Adrenal gland (tissue), 12 donors: Measurements from ENCODE around the gene PDGFC. TPM values are rescaled to one million over a fixed set of nuclear protein-coding genes. Genes with fewer than 3 reads are reported as not detected.

Source experiments
- DNase-seq, 7 donors: peaks; one replicate each; pipeline ENCODE4 v3.0.0-alpha.2; 2019 to 2020
- H3K27ac ChIP-seq, 5 donors: fragments of 200-600 bp; sonication (generic) in 4 of 5; 1 replicate in 3 of 5; 2 replicates in 2 of 5; pipeline versions ENCODE4 v1.5.1 to v1.8.0; 2016 to 2020; ENCODE audit warnings: mild to moderate bottlenecking in 1 of 5
- H3K27me3 ChIP-seq: fragments of 200-600 bp; 2 replicates; pipeline ENCODE4 v1.8.0; 2021
- H3K36me3 ChIP-seq, 2 donors: fragments of 200-600 bp; replicated peaks in 1 of 2; 1 replicate in 1 of 2; 2 replicates in 1 of 2; pipeline versions ENCODE4 v1.5.1 to v1.8.0; 2018 to 2022
- H3K4me1 ChIP-seq, 2 donors: fragments of 200-600 bp; replicated peaks in 1 of 2; 1 replicate in 1 of 2; 2 replicates in 1 of 2; pipeline versions ENCODE4 v1.5.1 to v1.8.0; 2018 to 2021
- H3K4me3 ChIP-seq, 4 donors: fragments of 200-600 bp; sonication (generic) in 3 of 4; one replicate each; pipeline ENCODE4 v1.5.1; 2016 to 2018
- H3K9me3 ChIP-seq, 3 donors: fragments of 200-600 bp; sonication (generic) in 1 of 3; replicated peaks in 1 of 3; 1 replicate in 2 of 3; 2 replicates in 1 of 3; pipeline versions ENCODE4 v1.5.1 to v1.8.0; 2016 to 2021
- POLR2A ChIP-seq, 2 donors: fragments of 450-650 bp; IDR thresholded peaks; one replicate each; pipeline ENCODE4 v1.6.1; 2017; ENCODE audit warnings: antibody characterized with exemption in 2 of 2, mild to moderate bottlenecking in 2 of 2, moderate library complexity in 1 of 2
- WGBS, 4 donors: extraction: QIAGEN DNeasy Blood & Tissue Kit in 2 of 4; methylation state at CpG; one replicate each; pipeline versions ENCODE4 v1.1.5 to v1.1.7; 2013 to 2017; 5-methylcytosine and 5-hydroxymethylcytosine counted together
- intact Hi-C, 2 donors: fragments of 100-400 bp; cut with DNase I; formaldehyde crosslinking; loops; one replicate each; pipeline versions ENCODE4 v1.14.1 to v1.15.0; 2022 to 2023
- polyA plus RNA-seq, 3 donors: library from polyadenylated mRNA; stranded (reverse); fragments of 200-250 nt in 2 of 3; fragments of 350-450 nt in 1 of 3; fragmentation: Illumina TruSeq in 1 of 3; extraction: RNeasy Lipid Tissue Mini Kit (QIAGEN cat#74804) in 1 of 3; gene quantifications; one replicate each; pipeline ENCODE4 v1.2.3, GENCODE V29; 2013 to 2014
- total RNA-seq, 9 donors: library from RNA; depleted of rRNA in 4 of 9; stranded (reverse); fragments of >200 nt in 4 of 9; fragments of 120-200 nt in 1 of 9; fragmentation: NEBNext Ultra II Directional in 1 of 9; extraction: Animal tissue kit (Norgen Biotek cat#: 25700) in 1 of 9; gene quantifications; one replicate each; pipeline versions ENCODE4 v1.1.0 to v1.2.4, GENCODE V29; 2013 to 2023
- TF ChIP-seq, protein P1 (sequence below), 6 experiments: fragments of 450-650 bp in 4 of 6; fragments of 200-600 bp in 2 of 6; sonication (generic) in 1 of 6; IDR thresholded peaks; 1 replicate in 5 of 6; 2 replicates in 1 of 6; pipeline versions ENCODE4 v1.5.1 to v1.8.0; 2016 to 2021; ENCODE audit warnings: antibody characterized with exemption in 6 of 6, mild to moderate bottlenecking in 2 of 6, moderate library complexity in 1 of 6
- donor health status: healthy with polysubstance abuse.
- donor health status: Bipolar disorder and iron deficiency.
- donor health status: DM: yes; HTN: yes; CAD: no.
- donor health status: DM: no; HTN: no; CAD: no.
- donor health status: DM: no; HTN: no; CAD: no.
- donor health status: DM: yes; HTN: yes; CAD: no.

PDGFC gene
- total and polyA plus RNA-seq, 12 donors: 6.0 to 77.2 (median 45.4) TPM

DNA sequence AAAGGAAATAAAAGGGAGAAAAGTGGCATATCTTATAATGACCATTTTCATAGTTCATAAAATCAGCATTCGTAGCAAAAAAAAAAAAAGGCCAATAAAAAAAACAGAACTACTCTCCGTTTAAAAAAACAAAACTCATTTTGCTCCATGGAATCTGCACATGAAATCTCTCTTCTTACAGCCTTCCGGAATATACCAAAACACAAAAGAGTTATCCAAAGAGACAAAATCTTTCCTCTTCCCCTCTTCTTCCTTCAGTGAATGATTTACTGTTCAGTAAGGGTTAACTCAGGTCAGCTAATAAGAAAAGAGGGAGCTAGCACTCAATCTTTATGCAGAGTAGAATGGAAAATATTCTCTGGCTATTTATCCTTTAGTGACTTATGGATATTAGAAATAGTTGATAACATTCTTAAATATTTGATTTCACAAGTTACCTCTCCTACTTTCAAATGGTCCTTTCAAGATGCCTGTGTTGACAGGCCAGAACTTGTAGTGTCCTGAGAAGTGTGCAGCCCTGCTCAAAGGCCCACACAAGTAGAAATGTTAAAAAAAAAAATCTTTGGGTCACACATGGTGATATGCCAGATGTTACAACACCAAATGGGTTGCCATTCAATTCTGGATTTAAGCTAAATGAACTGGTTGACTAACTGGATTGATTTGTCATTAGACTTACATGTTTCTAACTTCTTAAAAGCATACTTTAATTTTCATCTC lies 42.1 kb downstream of the PDGFC start:
- no peak for TF ChIP-seq POLR2A (IDR thresholded peaks at IDR 0.05)
- TF ChIP-seq, protein P1, sequence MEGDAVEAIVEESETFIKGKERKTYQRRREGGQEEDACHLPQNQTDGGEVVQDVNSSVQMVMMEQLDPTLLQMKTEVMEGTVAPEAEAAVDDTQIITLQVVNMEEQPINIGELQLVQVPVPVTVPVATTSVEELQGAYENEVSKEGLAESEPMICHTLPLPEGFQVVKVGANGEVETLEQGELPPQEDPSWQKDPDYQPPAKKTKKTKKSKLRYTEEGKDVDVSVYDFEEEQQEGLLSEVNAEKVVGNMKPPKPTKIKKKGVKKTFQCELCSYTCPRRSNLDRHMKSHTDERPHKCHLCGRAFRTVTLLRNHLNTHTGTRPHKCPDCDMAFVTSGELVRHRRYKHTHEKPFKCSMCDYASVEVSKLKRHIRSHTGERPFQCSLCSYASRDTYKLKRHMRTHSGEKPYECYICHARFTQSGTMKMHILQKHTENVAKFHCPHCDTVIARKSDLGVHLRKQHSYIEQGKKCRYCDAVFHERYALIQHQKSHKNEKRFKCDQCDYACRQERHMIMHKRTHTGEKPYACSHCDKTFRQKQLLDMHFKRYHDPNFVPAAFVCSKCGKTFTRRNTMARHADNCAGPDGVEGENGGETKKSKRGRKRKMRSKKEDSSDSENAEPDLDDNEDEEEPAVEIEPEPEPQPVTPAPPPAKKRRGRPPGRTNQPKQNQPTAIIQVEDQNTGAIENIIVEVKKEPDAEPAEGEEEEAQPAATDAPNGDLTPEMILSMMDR (IDR thresholded peaks at IDR 0.05): no peak
- 65 to 75% (median 70%) methylated on average over 3 of the region's 3 CpGs for WGBS, 4 donors
- H3K4me1 ChIP-seq: peaks cover 0 to 11% of the 10 kb centered on the region in 2 donors
- H3K36me3 ChIP-seq: no peaks in the 10 kb centered on the region
- H3K9me3 ChIP-seq: no peaks in the 10 kb centered on the region
- H3K27ac ChIP-seq: no peak overlapping the region
- intact Hi-C loops: no loop called here
- no peak overlapping the region for H3K4me3 ChIP-seq
- DNase-seq: no peak
- H3K27me3 ChIP-seq: no peaks in the 10 kb centered on the region

DNA sequence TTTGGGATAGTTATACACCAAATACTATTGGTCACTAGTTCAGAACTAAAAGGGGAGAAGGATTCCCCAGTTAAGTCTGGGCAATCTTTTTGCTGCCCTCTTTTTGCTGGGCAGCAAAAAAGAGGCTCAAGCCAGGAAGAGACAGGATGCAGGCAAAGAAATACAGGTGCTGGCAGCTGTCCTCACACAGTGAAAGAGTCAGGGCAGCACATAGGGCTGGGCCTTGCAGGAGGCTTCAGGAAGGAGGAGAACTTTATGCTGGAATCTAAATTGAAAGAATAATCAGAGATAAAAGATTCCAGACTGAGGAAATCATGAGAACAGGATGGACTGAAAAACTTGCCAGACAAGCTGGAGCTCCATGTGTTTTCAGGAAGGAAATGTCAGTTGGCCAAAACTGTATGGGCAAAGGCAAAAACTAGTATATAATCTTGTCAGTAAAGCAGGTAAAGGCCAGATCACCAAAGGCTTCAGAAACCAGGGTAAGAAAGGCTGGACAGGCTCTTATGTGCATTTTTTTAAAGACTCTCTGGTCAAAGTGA lies 46.8 kb downstream of the PDGFC start:
- no peaks in the 10 kb centered on the region for H3K36me3 ChIP-seq
- TF ChIP-seq, protein P1 (IDR thresholded peaks at IDR 0.05): no peak
- TF ChIP-seq POLR2A (IDR thresholded peaks at IDR 0.05): no peak
- intact Hi-C loops: no loop called here
- no peaks in the 10 kb centered on the region for H3K9me3 ChIP-seq
- no peak for DNase-seq
- H3K4me1 ChIP-seq: no peaks in the 10 kb centered on the region
- H3K27ac ChIP-seq: no peak overlapping the region
- H3K4me3 ChIP-seq: no peak overlapping the region
- H3K27me3 ChIP-seq: no peaks in the 10 kb centered on the region

DNA sequence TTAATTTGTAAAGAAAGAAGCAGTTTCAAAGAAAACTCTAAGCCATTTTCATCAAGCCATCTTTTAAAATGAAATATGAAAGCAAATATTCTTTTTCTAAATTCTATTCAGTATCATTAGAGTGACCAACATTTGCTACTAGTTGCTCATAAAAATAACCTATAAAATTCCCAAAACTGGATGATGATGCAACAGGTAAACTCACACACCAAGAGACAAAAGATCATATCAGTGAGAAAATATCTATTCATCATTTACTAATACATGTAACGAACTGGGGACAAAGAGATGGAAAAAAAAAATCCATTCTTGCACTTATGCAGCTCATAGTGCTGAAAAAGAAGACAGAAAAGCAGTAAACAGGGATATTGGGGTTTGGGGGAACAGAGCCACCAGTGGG lies 48.1 kb downstream of the PDGFC start:
- intact Hi-C loops: no loop called here
- H3K27ac ChIP-seq: no peak overlapping the region
- DNase-seq: no peak
- H3K27me3 ChIP-seq: no peaks in the 10 kb centered on the region
- H3K4me1 ChIP-seq: no peaks in the 10 kb centered on the region
- no peaks in the 10 kb centered on the region for H3K9me3 ChIP-seq
- 51 to 77% (median 59%) methylated on average over 1 of the region's 1 CpG for WGBS, 4 donors
- no peaks in the 10 kb centered on the region for H3K36me3 ChIP-seq
- TF ChIP-seq POLR2A (IDR thresholded peaks at IDR 0.05): no peak
- TF ChIP-seq, protein P1 (IDR thresholded peaks at IDR 0.05): no peak
- H3K4me3 ChIP-seq: no peak overlapping the region

DNA sequence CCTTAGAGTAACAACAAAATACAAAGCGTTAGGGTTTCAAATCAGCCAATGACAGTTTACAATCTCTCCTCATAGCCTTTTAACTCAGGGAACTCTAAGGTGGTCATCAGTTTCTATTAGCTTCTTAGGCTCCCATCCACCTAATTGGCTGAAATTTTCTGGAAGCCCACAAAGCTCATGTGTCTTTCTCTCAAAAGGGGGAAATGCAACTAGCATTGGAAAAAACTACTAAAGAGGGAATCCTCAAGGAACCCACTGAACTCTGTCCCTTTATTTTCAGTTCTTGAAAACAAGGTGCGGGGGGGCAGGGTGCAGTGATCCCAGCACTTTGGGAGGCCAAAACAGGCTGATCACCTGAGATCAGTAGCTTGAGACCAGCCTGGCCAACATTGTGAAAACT lies 56.4 kb downstream of the PDGFC start:
- intact Hi-C loops: no loop called here
- Histone ChIP-seq H3K4me3 (no peak overlapping the region), H3K9me3 (no peaks in the 10 kb centered on the region), H3K4me1 (peaks cover 0 to 3% of the 10 kb centered on the region in 2 donors), H3K36me3 (no peaks in the 10 kb centered on the region), H3K27ac (no peak overlapping the region), H3K27me3 (no peaks in the 10 kb centered on the region)
- 88 to 96% (median 89%) methylated on average over 2 of the region's 2 CpGs for WGBS, 4 donors
- DNase-seq: no peak
- TF ChIP-seq, protein P1 (IDR thresholded peaks at IDR 0.05): no peak
- TF ChIP-seq POLR2A (IDR thresholded peaks at IDR 0.05): no peak
